NCI-H82 treated with DMSO at 0.1 percent for 48 hours (cell line): ENCODE data around the gene GPR152.
"Not testable (repeated sequence)": the region's sequence is repeated elsewhere in the genome, so short reads cannot be mapped to it uniquely, and the experiment has no call there.

ENCODE experiments used
- DNase-seq: peaks from one replicate; lab custom pipeline; 2025; ENCODE audit not compliant: unreplicated experiment; lab: John Stamatoyannopoulos, UW

GPR152 gene

GRCh38 chr11:67429038-67429668 is 23.4 kb downstream of the GPR152 start:
- no peak for DNase-seq

- peak; percentile 86 for DNase-seq
Measured at GRCh38 chr11:67428052-67429001, 24.2 kb downstream of the GPR152 start, which contains the start of gene RPS6KB2. Gene RPS6KB2 (plus strand): TSS chr11:67428494. CDS start chr11:67428546, 52 bp downstream.

- not testable (repeated sequence) for DNase-seq
Measured at GRCh38 chr11:67427364-67427859, 25.1 kb downstream of the GPR152 start.

- no peak for DNase-seq
Measured at GRCh38 chr11:67423891-67424613, 28.5 kb downstream of the GPR152 start.

GRCh38 chr11:67423466-67423865 is 29.1 kb downstream of the GPR152 start:
- no peak for DNase-seq

GRCh38 chr11:67422891-67423290 is 29.6 kb downstream of the GPR152 start:
- DNase-seq = no peak

GRCh38 chr11:67421430-67422031 is 31.0 kb downstream of the GPR152 start:
- no peak for DNase-seq

- DNase-seq = peak; percentile 60
Measured at GRCh38 chr11:67420646-67421429, 31.7 kb downstream of the GPR152 start.

- no peak for DNase-seq
Measured at GRCh38 chr11:67420147-67420645, 32.3 kb downstream of the GPR152 start.

GRCh38 chr11:67419325-67420049 is 33.0 kb downstream of the GPR152 start:
- DNase-seq = no peak

- DNase-seq = no peak
Measured at GRCh38 chr11:67418476-67419281, 33.9 kb downstream of the GPR152 start.

- no peak for DNase-seq
Measured at GRCh38 chr11:67417425-67417824, 35.1 kb downstream of the GPR152 start.

GRCh38 chr11:67416416-67417335 is 35.9 kb downstream of the GPR152 start:
- no peak for DNase-seq

GRCh38 chr11:67415501-67416304 is 36.8 kb downstream of the GPR152 start, which contains the start of gene CARNS1:
Gene CARNS1 (plus strand): TSS chr11:67415678. CDS start chr11:67416200, 522 bp downstream.
- no peak for DNase-seq

- no peak for DNase-seq
Measured at GRCh38 chr11:67413266-67413849, 39.2 kb downstream of the GPR152 start.
